Spleen (tissue), 7 donors: ENCODE results near the gene KMT2E.

Experiments used
- CTCF ChIP-seq, 11 experiments: fragments of 200-600 bp in 7 of 11; fragments of 450-650 bp in 4 of 11; sonication (generic) in 4 of 11; IDR thresholded peaks in 8 of 11; conservative IDR thresholded peaks in 3 of 11; 1 replicate in 7 of 11; 2 replicates in 4 of 11; pipeline versions ENCODE4 v1.4.0 to v1.8.0; 2016 to 2021; ENCODE audit warnings: antibody characterized with exemption in 11 of 11, inconsistent platforms in 4 of 11, mild to moderate bottlenecking in 1 of 11
- POLR2A ChIP-seq, 3 donors: fragments of 450-650 bp; IDR thresholded peaks; one replicate each; pipeline ENCODE4 v1.5.1; 2017; ENCODE audit warnings: antibody characterized with exemption in 3 of 3, mild to moderate bottlenecking in 1 of 3
- donor health status: DM: no; HTN: no; CAD: no; lungs with moderate emphysema.
- donor health status: DM: no; HTN: no; CAD: no.
- donor health status: DM: no; HTN: no; CAD: no.

GRCh38 chr7:105026750-105027149, 12.7 kb downstream of the KMT2E start:
- TF ChIP-seq CTCF (IDR thresholded peaks at IDR 0.05 in 8 of 11, conservative IDR thresholded peaks at IDR 0.05 in 3 of 11), result no peak
- no peak for TF ChIP-seq POLR2A (IDR thresholded peaks at IDR 0.05)
